Measurements from ENCODE around the gene MAGEB3. TPM values are rescaled to one million over a fixed set of nuclear protein-coding genes. Genes with fewer than 3 reads are reported as not detected.

The MAGEB3 gene
- total and polyA plus RNA-seq, 4 donors = not detected

DNA sequence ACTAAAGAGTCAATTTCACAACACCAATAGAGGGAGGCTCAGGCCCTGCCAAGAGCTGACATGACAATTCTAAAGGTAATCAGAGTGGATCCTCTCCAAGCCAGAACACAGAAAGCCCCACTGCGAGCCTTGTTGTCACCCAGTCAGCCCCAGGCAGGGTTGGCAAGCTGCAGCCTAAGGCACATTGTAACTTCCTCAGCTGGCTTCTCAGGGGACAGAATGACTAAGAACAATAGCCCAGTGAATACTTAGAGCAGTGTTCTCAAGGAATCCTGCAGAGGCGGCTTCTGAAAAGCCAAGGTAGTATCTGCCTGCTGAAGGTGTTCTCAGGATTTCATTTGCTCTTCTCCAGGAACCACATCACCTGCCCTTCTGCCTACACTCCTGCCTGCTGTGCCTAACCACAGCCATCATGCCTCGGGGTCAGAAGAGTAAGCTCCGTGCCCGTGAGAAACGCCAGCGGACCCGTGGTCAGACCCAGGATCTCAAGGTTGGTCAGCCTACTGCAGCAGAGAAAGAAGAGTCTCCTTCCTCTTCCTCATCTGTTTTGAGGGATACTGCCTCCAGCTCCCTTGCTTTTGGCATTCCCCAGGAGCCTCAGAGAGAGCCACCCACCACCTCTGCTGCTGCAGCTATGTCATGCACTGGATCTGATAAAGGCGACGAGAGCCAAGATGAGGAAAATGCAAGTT is 11.4 kb downstream of the MAGEB3 start, which contains the start of gene MAGEB4:
MAGEB4 (plus strand) TSS at position 277 of the 692 bp plus-strand sequence; CDS start at position 413, 136 bp downstream.
- H3K36me3 ChIP-seq (ENCODE audit: control insufficient read depth in 4 of 4, insufficient read depth in 3 of 4, low read depth in 1 of 4, low read length in 3 of 4) = no peaks in the 10 kb centered on the region
- no peaks in the 10 kb centered on the region for H3K4me1 ChIP-seq (ENCODE audit: control insufficient read depth in 4 of 4, insufficient read depth in 4 of 4, low read length in 3 of 4)
- no peak within 1 kb of the TSS for H3K27ac ChIP-seq (ENCODE audit: low read depth in 1 of 2, low read length in 2 of 2)
- TF ChIP-seq EGR1 (IDR thresholded peaks at IDR 0.05; ENCODE audit: low read depth in 2 of 2) (no peak), HNF4G (IDR thresholded peaks at IDR 0.05) (no peak), NR2F2 (IDR thresholded peaks at IDR 0.05) (no peak)
- TF ChIP-seq, protein P1, sequence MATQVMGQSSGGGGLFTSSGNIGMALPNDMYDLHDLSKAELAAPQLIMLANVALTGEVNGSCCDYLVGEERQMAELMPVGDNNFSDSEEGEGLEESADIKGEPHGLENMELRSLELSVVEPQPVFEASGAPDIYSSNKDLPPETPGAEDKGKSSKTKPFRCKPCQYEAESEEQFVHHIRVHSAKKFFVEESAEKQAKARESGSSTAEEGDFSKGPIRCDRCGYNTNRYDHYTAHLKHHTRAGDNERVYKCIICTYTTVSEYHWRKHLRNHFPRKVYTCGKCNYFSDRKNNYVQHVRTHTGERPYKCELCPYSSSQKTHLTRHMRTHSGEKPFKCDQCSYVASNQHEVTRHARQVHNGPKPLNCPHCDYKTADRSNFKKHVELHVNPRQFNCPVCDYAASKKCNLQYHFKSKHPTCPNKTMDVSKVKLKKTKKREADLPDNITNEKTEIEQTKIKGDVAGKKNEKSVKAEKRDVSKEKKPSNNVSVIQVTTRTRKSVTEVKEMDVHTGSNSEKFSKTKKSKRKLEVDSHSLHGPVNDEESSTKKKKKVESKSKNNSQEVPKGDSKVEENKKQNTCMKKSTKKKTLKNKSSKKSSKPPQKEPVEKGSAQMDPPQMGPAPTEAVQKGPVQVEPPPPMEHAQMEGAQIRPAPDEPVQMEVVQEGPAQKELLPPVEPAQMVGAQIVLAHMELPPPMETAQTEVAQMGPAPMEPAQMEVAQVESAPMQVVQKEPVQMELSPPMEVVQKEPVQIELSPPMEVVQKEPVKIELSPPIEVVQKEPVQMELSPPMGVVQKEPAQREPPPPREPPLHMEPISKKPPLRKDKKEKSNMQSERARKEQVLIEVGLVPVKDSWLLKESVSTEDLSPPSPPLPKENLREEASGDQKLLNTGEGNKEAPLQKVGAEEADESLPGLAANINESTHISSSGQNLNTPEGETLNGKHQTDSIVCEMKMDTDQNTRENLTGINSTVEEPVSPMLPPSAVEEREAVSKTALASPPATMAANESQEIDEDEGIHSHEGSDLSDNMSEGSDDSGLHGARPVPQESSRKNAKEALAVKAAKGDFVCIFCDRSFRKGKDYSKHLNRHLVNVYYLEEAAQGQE (IDR thresholded peaks at IDR 0.05) = no peak
- TF ChIP-seq, protein P2, sequence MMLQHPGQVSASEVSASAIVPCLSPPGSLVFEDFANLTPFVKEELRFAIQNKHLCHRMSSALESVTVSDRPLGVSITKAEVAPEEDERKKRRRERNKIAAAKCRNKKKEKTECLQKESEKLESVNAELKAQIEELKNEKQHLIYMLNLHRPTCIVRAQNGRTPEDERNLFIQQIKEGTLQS (IDR thresholded peaks at IDR 0.05) = no peak
- 92% methylated on average over 10 of the region's 10 CpGs for whole genome bisulfite sequencing
- no peak within 1 kb of the TSS for H3K4me3 ChIP-seq (ENCODE audit: low read depth in 1 of 3, low read length in 3 of 3)
- H3K9me3 ChIP-seq (ENCODE audit: control insufficient read depth in 4 of 4, low read length in 3 of 4) = no peaks in the 10 kb centered on the region
- no peak within 1 kb of the TSS for H3K9ac ChIP-seq (ENCODE audit: low read depth in 1 of 2, low read length in 2 of 2)
- DNase-seq (ENCODE audit: low spot score) = no peak
- H3K27me3 ChIP-seq (ENCODE audit: control insufficient read depth in 4 of 4, insufficient read depth in 4 of 4, low read length in 3 of 4) = peaks cover 0 to 3% (median 0%) of the 10 kb centered on the region in 4 donors

DNA sequence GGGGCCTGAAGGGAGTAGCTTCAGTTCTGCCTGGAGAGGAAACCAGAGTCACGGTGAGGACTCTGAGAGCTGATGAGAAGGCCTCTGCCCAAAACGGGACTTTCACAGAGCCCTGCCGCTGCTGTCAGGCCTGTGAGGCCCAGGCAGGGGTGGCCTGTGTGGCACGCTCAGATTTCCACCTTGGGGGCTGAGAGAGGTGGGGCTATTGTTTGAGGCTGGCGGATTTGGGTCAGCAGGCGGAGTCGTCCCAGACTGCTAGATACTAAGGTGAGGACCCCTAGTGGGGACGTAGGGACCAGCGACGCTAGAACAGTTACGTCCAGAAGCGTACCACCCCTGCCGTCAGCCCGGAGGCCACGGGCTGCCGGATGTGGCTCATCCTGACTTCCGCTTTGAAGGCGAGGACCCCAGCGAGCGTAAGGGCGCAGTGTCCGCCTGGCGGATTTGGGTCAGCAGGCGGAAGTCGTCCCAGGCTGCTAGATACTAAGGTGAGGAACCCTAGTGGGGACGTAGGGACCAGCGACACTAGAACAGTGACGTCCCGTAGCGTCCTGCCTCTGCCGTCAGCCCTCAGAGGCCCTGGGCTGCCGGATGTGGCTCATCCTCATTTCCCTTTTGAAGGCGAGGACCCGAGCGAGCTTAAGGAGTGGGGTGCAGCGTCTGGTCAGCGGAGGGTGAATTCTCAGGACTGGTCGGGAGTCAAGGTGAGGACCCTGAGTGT is 16.5 kb downstream of the MAGEB3 start, which contains the start of gene MAGEB1:
MAGEB1 (plus strand) TSS at position 378 of the 721 bp plus-strand sequence. CDS start 3,348 bp downstream, outside the sequence.
- TF ChIP-seq HNF4A (conservative IDR thresholded peaks at IDR 0.05) (no peak), FOXA2 (IDR thresholded peaks at IDR 0.05) (no peak), RAD21 (IDR thresholded peaks at IDR 0.05) (no peak), EGR1 (IDR thresholded peaks at IDR 0.05; ENCODE audit: low read depth in 2 of 2) (no peak), NR2F2 (IDR thresholded peaks at IDR 0.05) (no peak), RXRA (IDR thresholded peaks at IDR 0.05) (no peak), HNF4G (IDR thresholded peaks at IDR 0.05) (no peak), FOXA1 (IDR thresholded peaks at IDR 0.05) (no peak), SP1 (IDR thresholded peaks at IDR 0.05) (no peak), GABPA (IDR thresholded peaks at IDR 0.05 in 1 of 2, conservative IDR thresholded peaks at IDR 0.05 in 1 of 2) (no peak), YY1 (IDR thresholded peaks at IDR 0.05) (no peak), TAF1 (conservative IDR thresholded peaks at IDR 0.05) (no peak), JUND (IDR thresholded peaks at IDR 0.05) (no peak)
- TF ChIP-seq, protein P3, sequence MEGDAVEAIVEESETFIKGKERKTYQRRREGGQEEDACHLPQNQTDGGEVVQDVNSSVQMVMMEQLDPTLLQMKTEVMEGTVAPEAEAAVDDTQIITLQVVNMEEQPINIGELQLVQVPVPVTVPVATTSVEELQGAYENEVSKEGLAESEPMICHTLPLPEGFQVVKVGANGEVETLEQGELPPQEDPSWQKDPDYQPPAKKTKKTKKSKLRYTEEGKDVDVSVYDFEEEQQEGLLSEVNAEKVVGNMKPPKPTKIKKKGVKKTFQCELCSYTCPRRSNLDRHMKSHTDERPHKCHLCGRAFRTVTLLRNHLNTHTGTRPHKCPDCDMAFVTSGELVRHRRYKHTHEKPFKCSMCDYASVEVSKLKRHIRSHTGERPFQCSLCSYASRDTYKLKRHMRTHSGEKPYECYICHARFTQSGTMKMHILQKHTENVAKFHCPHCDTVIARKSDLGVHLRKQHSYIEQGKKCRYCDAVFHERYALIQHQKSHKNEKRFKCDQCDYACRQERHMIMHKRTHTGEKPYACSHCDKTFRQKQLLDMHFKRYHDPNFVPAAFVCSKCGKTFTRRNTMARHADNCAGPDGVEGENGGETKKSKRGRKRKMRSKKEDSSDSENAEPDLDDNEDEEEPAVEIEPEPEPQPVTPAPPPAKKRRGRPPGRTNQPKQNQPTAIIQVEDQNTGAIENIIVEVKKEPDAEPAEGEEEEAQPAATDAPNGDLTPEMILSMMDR (IDR thresholded peaks at IDR 0.05; ENCODE audit: low read depth, low read length, missing input control) = no peak
- TF ChIP-seq, protein P2 (IDR thresholded peaks at IDR 0.05) = no peak
- TF ChIP-seq, protein P4, sequence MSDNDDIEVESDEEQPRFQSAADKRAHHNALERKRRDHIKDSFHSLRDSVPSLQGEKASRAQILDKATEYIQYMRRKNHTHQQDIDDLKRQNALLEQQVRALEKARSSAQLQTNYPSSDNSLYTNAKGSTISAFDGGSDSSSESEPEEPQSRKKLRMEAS (IDR thresholded peaks at IDR 0.05) = no peak
- TF ChIP-seq, protein P1 (IDR thresholded peaks at IDR 0.05) = no peak
- H3K4me3 ChIP-seq (ENCODE audit: low read depth in 1 of 3, low read length in 3 of 3) = no peak within 1 kb of the TSS
- H3K9me3 ChIP-seq (ENCODE audit: control insufficient read depth in 4 of 4, low read length in 3 of 4) = no peaks in the 10 kb centered on the region
- H3K9ac ChIP-seq (ENCODE audit: low read depth in 1 of 2, low read length in 2 of 2) = no peak within 1 kb of the TSS
- no peaks in the 10 kb centered on the region for H3K36me3 ChIP-seq (ENCODE audit: control insufficient read depth in 4 of 4, insufficient read depth in 3 of 4, low read depth in 1 of 4, low read length in 3 of 4)
- H3K27me3 ChIP-seq (ENCODE audit: control insufficient read depth in 4 of 4, insufficient read depth in 4 of 4, low read length in 3 of 4) = no peaks in the 10 kb centered on the region
- no peak for DNase-seq (ENCODE audit: low spot score)
- 92% methylated on average over 37 of the region's 38 CpGs for WGBS
- H3K27ac ChIP-seq (ENCODE audit: low read depth in 1 of 2, low read length in 2 of 2) = no peak within 1 kb of the TSS
- no peaks in the 10 kb centered on the region for H3K4me1 ChIP-seq (ENCODE audit: control insufficient read depth in 4 of 4, insufficient read depth in 4 of 4, low read length in 3 of 4)

Data from liver (tissue), 9 donors.